ENCODE results near the gene POU6F2. TPM values are rescaled to one million over a fixed set of nuclear protein-coding genes. Genes with fewer than 3 reads are reported as not detected.

POU6F2 gene
- total RNA-seq, 1 donor from 2014 or later, result 7.9 TPM

GRCh38 chr7:39035156-39035555 is 57.4 kb downstream of the POU6F2 start:
- H3K27me3 Mint-ChIP-seq (ENCODE audit: low read depth), result no peaks in the 10 kb centered on the region
- peak overlapping the region; percentile 9 for H3K4me3 Mint-ChIP-seq
- H3K4me1 Mint-ChIP-seq, result peaks cover 36% of the 10 kb centered on the region
- no peak for DNase-seq (ENCODE audit: low read depth, low spot score)
- H3K9me3 Mint-ChIP-seq, result no peaks in the 10 kb centered on the region
- no peak overlapping the region for H3K27ac Mint-ChIP-seq (ENCODE audit: unreplicated experiment)
- H3K36me3 Mint-ChIP-seq (ENCODE audit: low read depth), result no peaks in the 10 kb centered on the region
- no peak for TF ChIP-seq CTCF (conservative IDR thresholded peaks at IDR 0.05)

- DNase-seq (ENCODE audit: low read depth, low spot score), result no peak
- TF ChIP-seq CTCF (conservative IDR thresholded peaks at IDR 0.05), result no peak
- no peak overlapping the region for H3K4me3 Mint-ChIP-seq
- H3K27ac Mint-ChIP-seq (ENCODE audit: unreplicated experiment), result no peak overlapping the region
- no peaks in the 10 kb centered on the region for H3K27me3 Mint-ChIP-seq (ENCODE audit: low read depth)
- H3K36me3 Mint-ChIP-seq (ENCODE audit: low read depth), result no peaks in the 10 kb centered on the region
- H3K9me3 Mint-ChIP-seq, result no peaks in the 10 kb centered on the region
- H3K4me1 Mint-ChIP-seq, result peaks cover 36% of the 10 kb centered on the region
Observed at GRCh38 chr7:39035903-39036302, 58.2 kb downstream of the POU6F2 start.

- no peaks in the 10 kb centered on the region for H3K9me3 Mint-ChIP-seq
- no peak for TF ChIP-seq CTCF (conservative IDR thresholded peaks at IDR 0.05)
- no peak overlapping the region for H3K27ac Mint-ChIP-seq (ENCODE audit: unreplicated experiment)
- H3K27me3 Mint-ChIP-seq (ENCODE audit: low read depth), result no peaks in the 10 kb centered on the region
- H3K4me1 Mint-ChIP-seq, result no peaks in the 10 kb centered on the region
- no peak for DNase-seq (ENCODE audit: low read depth, low spot score)
- H3K36me3 Mint-ChIP-seq (ENCODE audit: low read depth), result no peaks in the 10 kb centered on the region
- H3K4me3 Mint-ChIP-seq, result no peak overlapping the region
Observed at GRCh38 chr7:39042670-39043069, 65.0 kb downstream of the POU6F2 start.

GRCh38 chr7:39043531-39043930 is 65.8 kb downstream of the POU6F2 start:
- DNase-seq (ENCODE audit: low read depth, low spot score), result no peak
- no peak for TF ChIP-seq CTCF (conservative IDR thresholded peaks at IDR 0.05)
- H3K27me3 Mint-ChIP-seq (ENCODE audit: low read depth), result no peaks in the 10 kb centered on the region
- H3K9me3 Mint-ChIP-seq, result peaks cover 3% of the 10 kb centered on the region
- no peaks in the 10 kb centered on the region for H3K4me1 Mint-ChIP-seq
- no peak overlapping the region for H3K27ac Mint-ChIP-seq (ENCODE audit: unreplicated experiment)
- no peak overlapping the region for H3K4me3 Mint-ChIP-seq
- peaks cover 3% of the 10 kb centered on the region for H3K36me3 Mint-ChIP-seq (ENCODE audit: low read depth)

- Mint-ChIP-seq H3K4me1 (no peaks in the 10 kb centered on the region), H3K4me3 (no peak overlapping the region), H3K36me3 (ENCODE audit: low read depth) (peaks cover 7% of the 10 kb centered on the region), H3K27ac (ENCODE audit: unreplicated experiment) (no peak overlapping the region), H3K9me3 (peaks cover 6% of the 10 kb centered on the region), H3K27me3 (ENCODE audit: low read depth) (no peaks in the 10 kb centered on the region)
- TF ChIP-seq CTCF (conservative IDR thresholded peaks at IDR 0.05), result no peak
- no peak for DNase-seq (ENCODE audit: low read depth, low spot score)
Observed at GRCh38 chr7:39044489-39044888, 66.8 kb downstream of the POU6F2 start.

GRCh38 chr7:39045231-39045630 is 67.5 kb downstream of the POU6F2 start:
- no peak for DNase-seq (ENCODE audit: low read depth, low spot score)
- Mint-ChIP-seq H3K4me3 (no peak overlapping the region), H3K4me1 (no peaks in the 10 kb centered on the region), H3K27me3 (ENCODE audit: low read depth) (no peaks in the 10 kb centered on the region), H3K9me3 (peaks cover 6% of the 10 kb centered on the region), H3K27ac (ENCODE audit: unreplicated experiment) (no peak overlapping the region), H3K36me3 (ENCODE audit: low read depth) (peaks cover 7% of the 10 kb centered on the region)
- no peak for TF ChIP-seq CTCF (conservative IDR thresholded peaks at IDR 0.05)
